GM23248 (cell line): ENCODE measurements around the gene ANKRD9. TPM values are rescaled to one million over a fixed set of nuclear protein-coding genes. Genes with fewer than 3 reads are reported as not detected.
A peak's percentile ranks its signal among the peaks of the same experiment; 100 is the strongest.

Experiments
- DNase-seq: peaks from one replicate; pipeline ENCODE4 v3.0.0-alpha.2; 2015
- H2AFZ ChIP-seq: fragments of 200-600 bp; sonication (generic); 2 replicates; pipeline ENCODE4 v1.6.1; 2016; ENCODE audit warnings: antibody characterized with exemption
- H3F3A ChIP-seq: fragments of 200-600 bp; sonication (generic); 2 replicates; pipeline ENCODE4 v1.6.1; 2016; ENCODE audit warnings: mild to moderate bottlenecking, antibody characterized with exemption, mixed run types; ENCODE audit not compliant: insufficient read depth
- H3K27ac ChIP-seq: fragments of 200-600 bp; sonication (generic); 2 replicates; pipeline ENCODE4 v1.5.1; 2016; ENCODE audit warnings: mild to moderate bottlenecking
- H3K27me3 ChIP-seq: fragments of 200-600 bp; sonication (generic); replicated peaks from 2 replicates; pipeline ENCODE4 v1.6.1; 2016; ENCODE audit warnings: mild to moderate bottlenecking; ENCODE audit not compliant: insufficient read depth
- H3K36me3 ChIP-seq: fragments of 200-600 bp; sonication (generic); 2 replicates; pipeline ENCODE4 v1.6.1; 2016; ENCODE audit warnings: low read depth, mild to moderate bottlenecking
- H3K4me1 ChIP-seq: fragments of 200-600 bp; sonication (generic); 2 replicates; pipeline ENCODE4 v1.6.1; 2016; ENCODE audit warnings: mild to moderate bottlenecking; ENCODE audit not compliant: insufficient read depth
- H3K4me2 ChIP-seq: fragments of 200-600 bp; sonication (generic); one replicate; pipeline ENCODE4 v1.6.1; 2016; ENCODE audit warnings: mild to moderate bottlenecking; ENCODE audit not compliant: unreplicated experiment
- H3K4me3 ChIP-seq: fragments of 200-600 bp; sonication (generic); 2 replicates; pipeline ENCODE4 v1.5.1; 2016; ENCODE audit warnings: mild to moderate bottlenecking
- H3K79me2 ChIP-seq: fragments of 200-600 bp; sonication (generic); 2 replicates; pipeline ENCODE4 v1.6.1; 2016; ENCODE audit warnings: mild to moderate bottlenecking; ENCODE audit not compliant: insufficient read depth
- H3K9ac ChIP-seq: fragments of 200-600 bp; sonication (generic); 2 replicates; pipeline ENCODE4 v1.6.1; 2016; ENCODE audit warnings: mild to moderate bottlenecking
- H3K9me2 ChIP-seq: fragments of 200-600 bp; sonication (generic); 2 replicates; pipeline ENCODE4 v1.6.1; 2016; ENCODE audit warnings: mixed run types, mild to moderate bottlenecking, moderate library complexity; ENCODE audit not compliant: insufficient read depth
- H3K9me3 ChIP-seq: fragments of 200-600 bp; sonication (generic); one replicate; pipeline ENCODE4 v1.6.1; 2017; ENCODE audit warnings: low read depth
- H4K20me1 ChIP-seq: fragments of 200-600 bp; sonication (generic); 2 replicates; pipeline ENCODE4 v1.6.0; 2016; ENCODE audit not compliant: insufficient read depth
- EZH2 ChIP-seq: fragments of 200-600 bp; sonication (generic); IDR thresholded peaks from 2 replicates; pipeline ENCODE4 v1.6.1; 2018; ENCODE audit warnings: antibody characterized with exemption, mild to moderate bottlenecking; ENCODE audit not compliant: insufficient read depth, poor library complexity, severe bottlenecking
- EZH2phosphoT487 ChIP-seq: fragments of 200-600 bp; sonication (generic); IDR thresholded peaks from 2 replicates; pipeline ENCODE4 v1.6.1; 2018; ENCODE audit warnings: antibody characterized with exemption, moderate library complexity, mild to moderate bottlenecking, low read depth; ENCODE audit not compliant: insufficient read depth
- WGBS, 2 experiments: methylation state at CpG; one replicate each; pipeline ENCODE4 v1.1.6; 2015 to 2017; ENCODE audit warnings: low lambda C conversion rate in 2 of 2, low coverage in 1 of 2; ENCODE audit errors: missing lambda C conversion rate in 2 of 2; 5-methylcytosine and 5-hydroxymethylcytosine counted together
- in situ Hi-C: fragments of 300-500 bp; cut with MboI; formaldehyde crosslinking; loops from 2 replicates; pipeline ENCODE4 v1.15.0; 2020
- polyA plus RNA-seq: library from polyadenylated mRNA; unstranded; fragments of >200 nt; fragmentation: Nextera tagmentation; extraction: Ambion mirVana; gene quantifications from 2 replicates; pipeline ENCODE4 v1.2.1, GENCODE V29; 2016
- total RNA-seq: library from RNA; depleted of rRNA; stranded (reverse); fragments of >200 nt; shearing (Covaris generic); gene quantifications from 2 replicates; pipeline ENCODE4 v1.2.3, GENCODE V29; 2014

ANKRD9 gene
- total and polyA plus RNA-seq, 2 experiments from 2014 or later = 2.3 to 14.9 TPM

DNA sequence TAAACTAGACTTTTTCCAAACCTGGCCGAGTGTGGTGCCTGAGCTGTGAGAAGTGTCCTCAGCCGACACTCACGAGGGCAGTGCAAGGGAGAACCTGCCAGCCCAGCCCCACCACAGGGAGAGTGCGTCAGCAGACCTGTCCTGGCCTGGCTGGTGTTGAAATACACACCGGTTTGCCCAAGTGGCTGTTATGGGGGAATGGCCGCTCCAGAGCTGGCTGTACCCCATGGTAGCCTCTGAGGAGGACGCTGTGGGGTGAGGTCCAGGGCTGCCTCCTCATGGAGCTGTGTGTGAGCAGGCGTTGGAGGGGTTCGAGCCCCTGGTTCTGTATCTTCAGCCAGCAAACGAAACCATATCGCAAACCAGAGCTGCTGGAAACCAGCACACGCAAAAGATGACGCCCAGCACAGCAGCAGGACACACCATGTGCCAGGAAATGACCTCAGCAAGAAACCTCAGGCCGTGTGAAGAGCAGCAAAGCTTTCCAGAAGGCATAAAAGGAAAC lies 9.4 kb downstream of the ANKRD9 start:
- Histone ChIP-seq H3K4me2 (peak overlapping the region; percentile 20), H3F3A (peaks cover 12% of the 10 kb centered on the region), H3K9me3 (no peaks in the 10 kb centered on the region), H3K9ac (peak overlapping the region; percentile 66), H3K9me2 (no peaks in the 10 kb centered on the region), H4K20me1 (no peaks in the 10 kb centered on the region), H3K36me3 (no peaks in the 10 kb centered on the region), H3K27me3 (no peaks in the 10 kb centered on the region), H3K4me1 (peaks cover 12% of the 10 kb centered on the region), H2AFZ (peak overlapping the region; percentile 78), H3K27ac (peak overlapping the region; percentile 88), H3K79me2 (no peaks in the 10 kb centered on the region), H3K4me3 (no peak overlapping the region)
- in situ Hi-C loops = no loop called here
- DNase-seq = peak; percentile 90
- WGBS, 2 experiments = 37 to 38% methylated on average over 13 to 14 of the region's 14 CpGs
- no peak for TF ChIP-seq EZH2
- no peak for TF ChIP-seq EZH2phosphoT487

GRCh38 chr14:102499401-102500157 lies 10.0 kb downstream of the ANKRD9 start:
- peak overlapping the region; percentile 88 for H3K27ac ChIP-seq
- H4K20me1 ChIP-seq = no peaks in the 10 kb centered on the region
- H3K27me3 ChIP-seq = no peaks in the 10 kb centered on the region
- H3K79me2 ChIP-seq = no peaks in the 10 kb centered on the region
- no peak for TF ChIP-seq EZH2phosphoT487
- no peak for TF ChIP-seq EZH2
- peak overlapping the region; percentile 78; the same call in 1 of the 2 replicates for H2AFZ ChIP-seq
- in situ Hi-C loops = no loop called here
- peaks cover 12% of the 10 kb centered on the region for H3K4me1 ChIP-seq
- peak overlapping the region; percentile 66 for H3K9ac ChIP-seq
- no peaks in the 10 kb centered on the region for H3K36me3 ChIP-seq
- no peak overlapping the region for H3K4me2 ChIP-seq
- peaks cover 12% of the 10 kb centered on the region for H3F3A ChIP-seq
- DNase-seq = no peak
- 75 to 76% methylated on average over 22 to 23 of the region's 23 CpGs for WGBS, 2 experiments
- H3K9me2 ChIP-seq = no peaks in the 10 kb centered on the region
- H3K4me3 ChIP-seq = no peak overlapping the region
- no peaks in the 10 kb centered on the region for H3K9me3 ChIP-seq

- H3K4me3 ChIP-seq = no peak overlapping the region
- no peaks in the 10 kb centered on the region for H4K20me1 ChIP-seq
- no peak for DNase-seq
- in situ Hi-C loops = no loop called here
- no peak overlapping the region for H3K9ac ChIP-seq
- H3K36me3 ChIP-seq = no peaks in the 10 kb centered on the region
- H3F3A ChIP-seq = peaks cover 12% of the 10 kb centered on the region
- H3K27ac ChIP-seq = no peak overlapping the region
- WGBS, 2 experiments = 93 to 95% methylated on average over 21 of the region's 21 CpGs
- H3K9me3 ChIP-seq = no peaks in the 10 kb centered on the region
- H3K4me2 ChIP-seq = no peak overlapping the region
- H2AFZ ChIP-seq = no peak overlapping the region
- peaks cover 12% of the 10 kb centered on the region for H3K4me1 ChIP-seq
- no peaks in the 10 kb centered on the region for H3K79me2 ChIP-seq
- H3K27me3 ChIP-seq = no peaks in the 10 kb centered on the region
- no peaks in the 10 kb centered on the region for H3K9me2 ChIP-seq
- TF ChIP-seq EZH2phosphoT487 (no peak), EZH2 (no peak)
These were observed 10.8 kb downstream of the ANKRD9 start for GRCh38 chr14:102498678-102499265.

GRCh38 chr14:102497998-102498677 lies 11.4 kb downstream of the ANKRD9 start:
- H3K4me1 ChIP-seq = peaks cover 12% of the 10 kb centered on the region
- no peak overlapping the region for H3K4me3 ChIP-seq
- no peak overlapping the region for H3K9ac ChIP-seq
- H3K4me2 ChIP-seq = no peak overlapping the region
- no peak for DNase-seq
- H3K9me2 ChIP-seq = no peaks in the 10 kb centered on the region
- no peaks in the 10 kb centered on the region for H3K36me3 ChIP-seq
- no peak overlapping the region for H3K27ac ChIP-seq
- WGBS, 2 experiments = 90 to 93% methylated on average over 30 of the region's 30 CpGs
- in situ Hi-C loops = no loop called here
- no peak overlapping the region for H2AFZ ChIP-seq
- no peaks in the 10 kb centered on the region for H4K20me1 ChIP-seq
- no peaks in the 10 kb centered on the region for H3K79me2 ChIP-seq
- TF ChIP-seq EZH2 = no peak
- TF ChIP-seq EZH2phosphoT487 = no peak
- H3K9me3 ChIP-seq = no peaks in the 10 kb centered on the region
- peaks cover 12% of the 10 kb centered on the region for H3F3A ChIP-seq
- no peaks in the 10 kb centered on the region for H3K27me3 ChIP-seq
